Measurements from ENCODE around the gene CORO1C. TPM values are rescaled to one million over a fixed set of nuclear protein-coding genes. Genes with fewer than 3 reads are reported as not detected.

Gene CORO1C
- total RNA-seq, 1 experiment from 2014 or later, result 138 TPM

- intact Hi-C loops (cut with micrococcal nuclease), result no loop called here
- no TSS peak for BruUV-seq (replicated peaks)
These were observed 106.1 kb downstream of the CORO1C start for GRCh38 chr12:108625228-108625627.

More at GRCh38 chr12:108625228-108625627, 106.1 kb downstream of the CORO1C start:
- no peaks in the 10 kb centered on the region for H3K79me2 ChIP-seq (ENCODE audit: insufficient read depth, low read length)
- no peak for DNase-seq (ENCODE audit: low read depth, low spot score)
- H3K27me3 ChIP-seq (ENCODE audit: insufficient read depth, low read length), result no peaks in the 10 kb centered on the region
- no peak overlapping the region for H3K4me2 ChIP-seq (ENCODE audit: low read length)
- ATAC-seq, result no peak
- TF ChIP-seq RAD21 (IDR thresholded peaks at IDR 0.05; ENCODE audit: low read depth) (no peak), POLR2AphosphoS5 (IDR thresholded peaks at IDR 0.05; ENCODE audit: low read depth, low read length) (no peak), MAX (IDR thresholded peaks at IDR 0.05) (no peak), CTCF (IDR thresholded peaks at IDR 0.05 in 2 of 3, conservative IDR thresholded peaks at IDR 0.05 in 1 of 3; ENCODE audit: borderline replicate concordance in 1 of 3, insufficient read depth in 1 of 3, low read depth in 2 of 3, low read length in 2 of 3) (no peak), EZH2 (IDR thresholded peaks at IDR 0.05) (no peak), TCF7L2 (IDR thresholded peaks at IDR 0.05; ENCODE audit: borderline replicate concordance, extremely low read depth, insufficient read depth, insufficient read length) (no peak), CBX3 (IDR thresholded peaks at IDR 0.05; ENCODE audit: low read depth) (no peak)
- no peaks in the 10 kb centered on the region for H3K9me2 ChIP-seq (ENCODE audit: insufficient read depth)
- ChIA-PET RAD21 (ENCODE audit: low non-redundant PET in 1 of 2, low total read pairs in 2 of 2, uncharacterized antibody in 2 of 2, unreplicated experiment in 2 of 2) (no interaction called here), CTCF (no interaction called here), POLR2A (no interaction called here)
- no peak overlapping the region for H3K27ac ChIP-seq (ENCODE audit: low read depth, low read length)
- H3K9ac ChIP-seq (ENCODE audit: low read length), result no peak overlapping the region
- H3K4me3 ChIP-seq (replicated peaks in 1 of 2; ENCODE audit: low read depth in 1 of 2, low read length in 2 of 2), result no peak overlapping the region
- H3K9me3 ChIP-seq (ENCODE audit: control insufficient read depth in 1 of 2, insufficient read depth in 1 of 2, low read depth in 1 of 2, low read length in 2 of 2), result no peaks in the 10 kb centered on the region
- no peaks in the 10 kb centered on the region for H3K36me3 ChIP-seq (ENCODE audit: control insufficient read depth in 1 of 2, insufficient read depth in 2 of 2, low read length in 2 of 2)
- H3K4me1 ChIP-seq (ENCODE audit: control insufficient read depth in 1 of 2, insufficient read depth in 2 of 2, low read length in 2 of 2), result peaks cover 16 to 23% of the 10 kb centered on the region in 2 experiments
- H2AFZ ChIP-seq (ENCODE audit: low read depth, low read length, poor library complexity, severe bottlenecking), result no peak overlapping the region
- H4K20me1 ChIP-seq (ENCODE audit: insufficient read depth), result no peaks in the 10 kb centered on the region

All from HCT116 (cell line).